Erythroblast (primary cell): ENCODE data around the gene OR2T4.

Source experiments
- GATA1 ChIP-seq: IDR thresholded peaks from 2 replicates; pipeline ENCODE4 v1.6.1; 2011; ENCODE audit warnings: low read depth, mild to moderate bottlenecking, control low read depth, low read length, moderate library complexity
- POLR2A ChIP-seq: IDR thresholded peaks from 2 replicates; pipeline ENCODE4 v1.6.1; 2011; ENCODE audit warnings: mild to moderate bottlenecking, low read length

GRCh38 chr1:248393050-248393449 lies 31.6 kb downstream of the OR2T4 start:
- TF ChIP-seq POLR2A: no peak
- TF ChIP-seq GATA1: no peak
